HG03066 (cell line): ENCODE measurements around the gene CCDC149.

Source experiments
- ATAC-seq: cut with Tn5 transposase; IDR thresholded peaks from one replicate; pipeline ENCODE4 v1.9.1; 2021; ENCODE audit warnings: low read depth; ENCODE audit not compliant: unreplicated experiment

CCDC149 gene

GRCh38 chr4:24912252-24913118 lies at the start of gene CCDC149:
Gene CCDC149, minus strand, starts transcription at chr4:24913042. Its CDS starts 178 bp downstream, at chr4:24912864.
- ATAC-seq: no peak

- no peak for ATAC-seq
Measured at GRCh38 chr4:24957886-24958285, 45.0 kb upstream of the CCDC149 start.

GRCh38 chr4:24956763-24957162 lies 43.9 kb upstream of the CCDC149 start:
- no peak for ATAC-seq

- no peak for ATAC-seq
Measured at GRCh38 chr4:24956091-24956490, 43.2 kb upstream of the CCDC149 start.

GRCh38 chr4:24952667-24953066 lies 39.8 kb upstream of the CCDC149 start:
- no peak for ATAC-seq

- ATAC-seq: no peak
Measured at GRCh38 chr4:24949970-24950369, 37.1 kb upstream of the CCDC149 start.

- ATAC-seq: no peak
Measured at GRCh38 chr4:24937917-24938281, 25.1 kb upstream of the CCDC149 start.

GRCh38 chr4:24937176-24937916 lies 24.5 kb upstream of the CCDC149 start:
- ATAC-seq: no peak

GRCh38 chr4:24935856-24936255 lies 23.0 kb upstream of the CCDC149 start:
- no peak for ATAC-seq

GRCh38 chr4:24934311-24934710 lies 21.5 kb upstream of the CCDC149 start:
- no peak for ATAC-seq

GRCh38 chr4:24933684-24934275 lies 20.9 kb upstream of the CCDC149 start:
- ATAC-seq: no peak

GRCh38 chr4:24932515-24933225 lies 19.8 kb upstream of the CCDC149 start:
- no peak for ATAC-seq

- no peak for ATAC-seq
Measured at GRCh38 chr4:24930151-24930550, 17.3 kb upstream of the CCDC149 start.

- no peak for ATAC-seq
Measured at GRCh38 chr4:24928708-24929107, 15.9 kb upstream of the CCDC149 start.

- no peak for ATAC-seq
Measured at GRCh38 chr4:24927049-24927448, 14.2 kb upstream of the CCDC149 start.

GRCh38 chr4:24924309-24924781 lies 11.5 kb upstream of the CCDC149 start:
- ATAC-seq: no peak

- no peak for ATAC-seq
Measured at GRCh38 chr4:24923550-24923949, 10.7 kb upstream of the CCDC149 start.

- ATAC-seq: no peak
Measured at GRCh38 chr4:24923002-24923401, 10.2 kb upstream of the CCDC149 start.

GRCh38 chr4:24922416-24922815 lies 9.6 kb upstream of the CCDC149 start:
- ATAC-seq: no peak

GRCh38 chr4:24921491-24921890 lies 8.6 kb upstream of the CCDC149 start:
- no peak for ATAC-seq

- ATAC-seq: no peak
Measured at GRCh38 chr4:24920008-24920407, 7.2 kb upstream of the CCDC149 start.
